CD14-positive monocyte (primary cell): ENCODE data around the gene PMEPA1. TPM values are rescaled to one million over a fixed set of nuclear protein-coding genes. Genes with fewer than 3 reads are reported as not detected.
A peak's percentile ranks its signal among the peaks of the same experiment; 100 is the strongest.

Source experiments
- DNase-seq, 3 donors: peaks; one replicate each; pipeline ENCODE4 v3.0.0-alpha.2; 2011 to 2022
- H2AFZ ChIP-seq: 2 replicates; pipeline ENCODE4 v1.6.0; 2012; ENCODE audit warnings: mild to moderate bottlenecking, low read depth, low read length, inconsistent platforms; ENCODE audit not compliant: insufficient read depth, poor library complexity, severe bottlenecking
- H3K27ac ChIP-seq, 2 donors: 1 replicate in 1 of 2; 2 replicates in 1 of 2; pipeline ENCODE4 v1.5.1; 2012 to 2013; ENCODE audit warnings: low read length in 2 of 2, control low read depth in 1 of 2, inconsistent platforms in 1 of 2, low read depth in 1 of 2, mild to moderate bottlenecking in 1 of 2
- H3K27me3 ChIP-seq, 2 donors: one replicate each; pipeline versions ENCODE4 v1.6.0 to v1.6.1; 2011 to 2013; ENCODE audit warnings: low read length in 2 of 2; ENCODE audit not compliant: control insufficient read depth in 2 of 2, insufficient read depth in 2 of 2
- H3K36me3 ChIP-seq, 2 donors: replicated peaks in 1 of 2; 1 replicate in 1 of 2; 2 replicates in 1 of 2; pipeline versions ENCODE4 v1.5.1 to v1.6.1; 2012 to 2013; ENCODE audit warnings: low read length in 2 of 2, control low read depth in 1 of 2, inconsistent platforms in 1 of 2, mild to moderate bottlenecking in 1 of 2; ENCODE audit not compliant: insufficient read depth in 2 of 2, control insufficient read depth in 1 of 2
- H3K4me1 ChIP-seq, 2 donors: 1 replicate in 1 of 2; 2 replicates in 1 of 2; pipeline versions ENCODE4 v1.5.1 to v1.6.1; 2012 to 2013; ENCODE audit warnings: low read length in 2 of 2, control low read depth in 1 of 2, inconsistent platforms in 1 of 2, mild to moderate bottlenecking in 1 of 2, moderate library complexity in 1 of 2; ENCODE audit not compliant: insufficient read depth in 2 of 2, control insufficient read depth in 1 of 2
- H3K4me2 ChIP-seq: replicated peaks from 2 replicates; pipeline ENCODE3; 2012; ENCODE audit warnings: low read length, moderate library complexity, mild to moderate bottlenecking; ENCODE audit not compliant: poor library complexity, severe bottlenecking; ENCODE audit errors: extremely low read depth
- H3K4me3 ChIP-seq, 3 experiments: fragments of 200-600 bp in 1 of 3; sonication (generic) in 1 of 3; replicated peaks in 1 of 3; 1 replicate in 2 of 3; 2 replicates in 1 of 3; pipeline ENCODE4 v1.5.1; 2011 to 2013; ENCODE audit warnings: low read length in 3 of 3, mild to moderate bottlenecking in 3 of 3, control low read depth in 2 of 3, low read depth in 2 of 3, inconsistent platforms in 1 of 3, moderate library complexity in 1 of 3
- H3K79me2 ChIP-seq: 2 replicates; pipeline ENCODE4 v1.6.0; 2012; ENCODE audit warnings: mild to moderate bottlenecking, control low read depth, inconsistent platforms, low read length, moderate library complexity; ENCODE audit not compliant: insufficient read depth
- H3K9ac ChIP-seq: 2 replicates; pipeline ENCODE4 v1.6.0; 2017; ENCODE audit warnings: low read length, mild to moderate bottlenecking; ENCODE audit not compliant: insufficient read depth, poor library complexity, severe bottlenecking
- H3K9me3 ChIP-seq, 2 donors: replicated peaks in 1 of 2; 1 replicate in 1 of 2; 2 replicates in 1 of 2; pipeline versions ENCODE4 v1.5.1 to v1.6.1; 2012 to 2013; ENCODE audit warnings: low read length in 2 of 2, control low read depth in 1 of 2; ENCODE audit not compliant: control insufficient read depth in 1 of 2, insufficient read depth in 1 of 2
- H4K20me1 ChIP-seq: 2 replicates; pipeline ENCODE4 v1.6.0; 2012; ENCODE audit warnings: mild to moderate bottlenecking, low read length, control low read depth, moderate library complexity; ENCODE audit not compliant: insufficient read depth
- H3K27ac Mint-ChIP-seq, 7 donors: one replicate each; pipeline ENCODE4 v1.8.0; 2020; ENCODE audit warnings: mild to moderate bottlenecking in 7 of 7, mixed read lengths in 7 of 7, moderate library complexity in 6 of 7, inconsistent platforms in 2 of 7
- H3K27me3 Mint-ChIP-seq, 3 donors: one replicate each; pipeline ENCODE4 v1.8.0; 2021 to 2022; ENCODE audit warnings: low read depth in 3 of 3, mild to moderate bottlenecking in 3 of 3, mixed read lengths in 3 of 3, moderate library complexity in 3 of 3, inconsistent platforms in 1 of 3
- H3K36me3 Mint-ChIP-seq, 2 donors: one replicate each; pipeline ENCODE4 v1.8.0; 2020; ENCODE audit warnings: mixed read lengths in 2 of 2, inconsistent platforms in 1 of 2, mild to moderate bottlenecking in 1 of 2
- H3K4me1 Mint-ChIP-seq: one replicate; pipeline ENCODE4 v1.8.0; 2020; ENCODE audit warnings: mild to moderate bottlenecking, mixed read lengths
- H3K4me3 Mint-ChIP-seq, 2 donors: one replicate each; pipeline ENCODE4 v1.8.0; 2020; ENCODE audit warnings: mild to moderate bottlenecking in 2 of 2, mixed read lengths in 2 of 2, moderate library complexity in 1 of 2
- H3K9me3 Mint-ChIP-seq, 7 donors: one replicate each; pipeline ENCODE4 v1.8.0; 2020 to 2022; ENCODE audit warnings: mixed read lengths in 7 of 7, mild to moderate bottlenecking in 6 of 7, moderate library complexity in 6 of 7, inconsistent platforms in 2 of 7
- WGBS: methylation state at CpG from one replicate; pipeline ENCODE4 v1.1.5; 2013; ENCODE audit warnings: missing lambda C conversion rate; ENCODE audit not compliant: insufficient coverage; 5-methylcytosine and 5-hydroxymethylcytosine counted together
- intact Hi-C, 2 donors: fragments of 100-400 bp; cut with micrococcal nuclease; formaldehyde crosslinking; loops; one replicate each; pipeline versions ENCODE4 v1.15.0 to v1.15.1; 2023
- polyA plus RNA-seq, 3 donors: library from polyadenylated mRNA; depleted of rRNA in 1 of 3; unstranded in 2 of 3; stranded (reverse) in 1 of 3; fragments of 300-500 nt in 2 of 3; fragments of >200 nt in 1 of 3; fragmentation: Illumina TruSeq in 2 of 3; gene quantifications; 1 replicate in 2 of 3; 2 replicates in 1 of 3; pipeline ENCODE4 v1.2.3, GENCODE V29; 2012 to 2021
- TF ChIP-seq, protein P1 (sequence below): fragments of 200-600 bp; IDR thresholded peaks from one replicate; pipeline ENCODE4 v1.8.0; 2022; ENCODE audit warnings: antibody characterized with exemption, mild to moderate bottlenecking

PMEPA1 gene
- polyA plus RNA-seq, 3 donors: 0.12 to 0.73 (median 0.59) TPM

DNA sequence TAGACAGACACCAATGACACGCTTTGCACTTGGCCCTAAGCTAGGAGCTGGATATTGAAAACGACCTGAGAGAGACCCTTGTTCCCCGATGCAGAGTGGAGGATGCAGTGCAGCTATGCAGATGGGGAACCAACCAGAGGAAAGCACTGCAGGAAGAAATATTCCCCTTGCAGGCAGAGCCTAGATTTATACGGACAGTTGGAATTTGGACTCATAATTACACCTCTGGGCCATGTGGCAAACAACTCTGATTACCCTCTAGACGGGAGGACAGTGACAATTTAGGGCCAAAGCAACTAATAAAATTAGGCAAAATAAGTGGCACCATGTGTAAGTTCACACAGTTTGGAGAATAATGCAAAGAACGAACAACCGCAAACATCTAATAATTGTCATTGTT is 12.3 kb downstream of the PMEPA1 start:
- Histone ChIP-seq H4K20me1 (no peaks in the 10 kb centered on the region), H3K9me3 (no peaks in the 10 kb centered on the region), H2AFZ (no peak overlapping the region), H3K36me3 (no peaks in the 10 kb centered on the region), H3K27ac (no peak overlapping the region), H3K4me2 (no peak overlapping the region), H3K27me3 (no peaks in the 10 kb centered on the region), H3K4me1 (no peaks in the 10 kb centered on the region), H3K4me3 (no peak overlapping the region), H3K9ac (no peak overlapping the region), H3K79me2 (no peaks in the 10 kb centered on the region)
- WGBS: 97% methylated on average over 6 of the region's 7 CpGs
- Mint-ChIP-seq H3K4me1 (no peaks in the 10 kb centered on the region), H3K9me3 (no peaks in the 10 kb centered on the region), H3K36me3 (no peaks in the 10 kb centered on the region), H3K27ac (no peak overlapping the region), H3K27me3 (peaks cover 5 to 20% (median 5%) of the 10 kb centered on the region in 3 donors), H3K4me3 (no peak overlapping the region)
- intact Hi-C loops: no loop called here
- TF ChIP-seq, protein P1, sequence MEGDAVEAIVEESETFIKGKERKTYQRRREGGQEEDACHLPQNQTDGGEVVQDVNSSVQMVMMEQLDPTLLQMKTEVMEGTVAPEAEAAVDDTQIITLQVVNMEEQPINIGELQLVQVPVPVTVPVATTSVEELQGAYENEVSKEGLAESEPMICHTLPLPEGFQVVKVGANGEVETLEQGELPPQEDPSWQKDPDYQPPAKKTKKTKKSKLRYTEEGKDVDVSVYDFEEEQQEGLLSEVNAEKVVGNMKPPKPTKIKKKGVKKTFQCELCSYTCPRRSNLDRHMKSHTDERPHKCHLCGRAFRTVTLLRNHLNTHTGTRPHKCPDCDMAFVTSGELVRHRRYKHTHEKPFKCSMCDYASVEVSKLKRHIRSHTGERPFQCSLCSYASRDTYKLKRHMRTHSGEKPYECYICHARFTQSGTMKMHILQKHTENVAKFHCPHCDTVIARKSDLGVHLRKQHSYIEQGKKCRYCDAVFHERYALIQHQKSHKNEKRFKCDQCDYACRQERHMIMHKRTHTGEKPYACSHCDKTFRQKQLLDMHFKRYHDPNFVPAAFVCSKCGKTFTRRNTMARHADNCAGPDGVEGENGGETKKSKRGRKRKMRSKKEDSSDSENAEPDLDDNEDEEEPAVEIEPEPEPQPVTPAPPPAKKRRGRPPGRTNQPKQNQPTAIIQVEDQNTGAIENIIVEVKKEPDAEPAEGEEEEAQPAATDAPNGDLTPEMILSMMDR: no peak
- DNase-seq: no peak

DNA sequence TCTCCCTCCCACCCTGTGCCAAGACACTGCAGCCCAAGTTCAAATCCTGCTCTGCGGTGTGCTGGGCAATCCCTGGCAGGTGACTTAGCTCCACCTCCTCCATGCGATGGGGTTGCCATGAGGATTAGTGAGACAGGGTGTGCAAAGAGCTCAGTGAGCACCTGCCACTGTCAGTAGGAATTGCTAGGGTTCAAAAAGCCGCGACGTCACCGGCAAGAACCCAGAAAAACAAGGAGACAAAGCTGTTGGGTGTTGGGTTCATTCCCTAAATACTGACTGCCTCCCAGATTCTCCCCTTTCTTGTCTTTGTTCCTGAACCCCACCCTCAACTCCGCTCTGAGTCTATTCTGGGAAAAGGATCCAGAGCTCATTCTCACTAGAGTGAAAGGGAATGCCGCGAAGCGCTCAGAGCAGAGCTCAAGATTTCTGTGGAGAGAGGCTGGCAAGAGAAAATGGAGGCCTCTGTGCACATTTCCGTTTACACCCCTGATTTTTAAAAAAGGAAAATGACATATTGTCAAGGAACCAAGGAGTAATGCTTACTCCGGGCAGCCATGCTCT is 13.3 kb downstream of the PMEPA1 start:
- no peaks in the 10 kb centered on the region for H3K9me3 ChIP-seq
- TF ChIP-seq, protein P1: no peak
- no peaks in the 10 kb centered on the region for H3K9me3 Mint-ChIP-seq
- H3K36me3 Mint-ChIP-seq: no peaks in the 10 kb centered on the region
- H3K27ac ChIP-seq: no peak overlapping the region
- H4K20me1 ChIP-seq: no peaks in the 10 kb centered on the region
- no peak overlapping the region for H3K4me2 ChIP-seq
- peaks cover 5 to 15% (median 7%) of the 10 kb centered on the region in 3 donors for H3K27me3 Mint-ChIP-seq
- no peak overlapping the region for H3K4me3 Mint-ChIP-seq
- H3K9ac ChIP-seq: no peak overlapping the region
- WGBS: 100% methylated on average over 1 of the region's 12 CpGs
- H2AFZ ChIP-seq: no peak overlapping the region
- peaks cover 4% of the 10 kb centered on the region for H3K4me1 Mint-ChIP-seq
- intact Hi-C loops: no loop called here
- DNase-seq: no peak
- no peaks in the 10 kb centered on the region for H3K79me2 ChIP-seq
- H3K4me1 ChIP-seq: no peaks in the 10 kb centered on the region
- H3K27me3 ChIP-seq: no peaks in the 10 kb centered on the region
- H3K4me3 ChIP-seq: no peak overlapping the region
- peak overlapping the region in 1 of 7 donors; percentile 40 for H3K27ac Mint-ChIP-seq
- no peaks in the 10 kb centered on the region for H3K36me3 ChIP-seq
